HUES6 (cell line): ENCODE results near the gene ME3.

ENCODE experiments used
- H3K27ac ChIP-seq: 2 replicates; pipeline ENCODE4 v1.7.0; 2013; ENCODE audit warnings: low read depth, mild to moderate bottlenecking, low read length, inconsistent platforms
- H3K27me3 ChIP-seq: 2 replicates; pipeline ENCODE4 v1.6.1; 2013; ENCODE audit warnings: low read length; ENCODE audit not compliant: control insufficient read depth, insufficient read depth
- H3K36me3 ChIP-seq: 2 replicates; pipeline ENCODE4 v1.6.1; 2013; ENCODE audit warnings: low read length; ENCODE audit not compliant: control insufficient read depth, insufficient read depth
- H3K4me1 ChIP-seq: 2 replicates; pipeline ENCODE4 v1.6.1; 2013; ENCODE audit warnings: low read length; ENCODE audit not compliant: control insufficient read depth, insufficient read depth
- H3K4me3 ChIP-seq: 2 replicates; pipeline ENCODE4 v1.5.1; 2013; ENCODE audit warnings: low read depth, low read length
- H3K9ac ChIP-seq: one replicate; pipeline ENCODE4 v1.6.1; 2013; ENCODE audit warnings: mild to moderate bottlenecking, low read length
- H3K9me3 ChIP-seq: 2 replicates; pipeline ENCODE4 v1.6.1; 2013; ENCODE audit warnings: low read depth, low read length; ENCODE audit not compliant: control insufficient read depth, insufficient read depth

ME3 gene

DNA sequence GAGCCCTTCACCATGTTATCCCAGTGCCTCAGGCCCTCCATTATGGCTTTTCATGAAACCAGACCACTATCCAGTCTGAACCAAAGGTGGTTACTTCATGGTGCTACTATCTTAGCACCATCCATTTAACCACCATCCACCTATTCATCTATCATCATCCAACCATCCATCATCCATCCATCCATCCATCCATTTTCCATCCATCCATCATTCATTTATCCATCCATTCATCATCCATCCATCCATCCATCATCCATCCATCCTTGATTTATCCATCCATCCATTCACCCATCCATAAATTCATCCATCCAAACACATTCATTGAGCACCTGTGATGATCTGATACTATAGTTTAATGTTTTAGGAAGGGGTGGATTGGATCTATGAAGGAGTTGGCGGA lies 204.2 kb downstream of the ME3 start:
- H3K27ac ChIP-seq: no peak overlapping the region
- H3K4me3 ChIP-seq: no peak overlapping the region
- no peaks in the 10 kb centered on the region for H3K36me3 ChIP-seq
- no peaks in the 10 kb centered on the region for H3K9me3 ChIP-seq
- no peak overlapping the region for H3K9ac ChIP-seq
- no peaks in the 10 kb centered on the region for H3K27me3 ChIP-seq
- H3K4me1 ChIP-seq: no peaks in the 10 kb centered on the region

- H3K4me1 ChIP-seq: peaks cover 13% of the 10 kb centered on the region; the same call in 1 of the 2 replicates
- H3K9ac ChIP-seq: no peak overlapping the region
- no peak overlapping the region for H3K4me3 ChIP-seq
- no peaks in the 10 kb centered on the region for H3K36me3 ChIP-seq
- H3K9me3 ChIP-seq: no peaks in the 10 kb centered on the region
- no peaks in the 10 kb centered on the region for H3K27me3 ChIP-seq
- no peak overlapping the region for H3K27ac ChIP-seq
These were observed 207.8 kb downstream of the ME3 start for GRCh38 chr11:86464509-86465221.

GRCh38 chr11:86463955-86464354 lies 208.5 kb downstream of the ME3 start:
- no peak overlapping the region for H3K27ac ChIP-seq
- no peaks in the 10 kb centered on the region for H3K9me3 ChIP-seq
- H3K9ac ChIP-seq: no peak overlapping the region
- no peaks in the 10 kb centered on the region for H3K27me3 ChIP-seq
- no peaks in the 10 kb centered on the region for H3K36me3 ChIP-seq
- peaks cover 13% of the 10 kb centered on the region; the same call in 1 of the 2 replicates for H3K4me1 ChIP-seq
- H3K4me3 ChIP-seq: no peak overlapping the region

- no peak overlapping the region for H3K4me3 ChIP-seq
These were observed 209.3 kb downstream of the ME3 start for GRCh38 chr11:86463120-86463519.

DNA sequence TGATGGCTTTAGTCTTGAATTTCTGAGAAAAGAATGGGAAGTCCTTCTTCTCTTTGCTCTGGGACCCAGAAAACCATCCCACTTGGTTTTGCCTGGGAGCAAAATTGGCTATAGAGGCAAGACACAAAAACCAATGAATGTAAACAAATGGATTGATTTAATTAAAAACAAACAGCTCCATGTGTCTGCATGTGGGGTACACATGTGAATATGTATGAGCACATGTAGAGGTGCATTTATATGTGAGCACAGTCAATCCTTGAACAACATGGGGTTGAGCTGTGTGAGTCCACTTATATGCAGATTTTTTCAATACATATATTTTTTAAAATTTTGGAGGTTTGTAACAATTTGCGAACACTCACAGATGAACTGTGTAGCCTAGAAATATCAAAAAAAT lies 210.5 kb downstream of the ME3 start:
- no peaks in the 10 kb centered on the region for H3K27me3 ChIP-seq
- H3K9me3 ChIP-seq: no peaks in the 10 kb centered on the region
- peaks cover 13% of the 10 kb centered on the region; the same call in 1 of the 2 replicates for H3K4me1 ChIP-seq
- H3K36me3 ChIP-seq: no peaks in the 10 kb centered on the region
- no peak overlapping the region for H3K4me3 ChIP-seq
- no peak overlapping the region for H3K27ac ChIP-seq
- H3K9ac ChIP-seq: no peak overlapping the region

More at GRCh38 chr11:86463120-86463519, 209.3 kb downstream of the ME3 start:
- Histone ChIP-seq H3K27me3 (no peaks in the 10 kb centered on the region), H3K36me3 (no peaks in the 10 kb centered on the region), H3K27ac (no peak overlapping the region), H3K9ac (no peak overlapping the region), H3K9me3 (no peaks in the 10 kb centered on the region), H3K4me1 (peaks cover 13% of the 10 kb centered on the region; the same call in 1 of the 2 replicates)

DNA sequence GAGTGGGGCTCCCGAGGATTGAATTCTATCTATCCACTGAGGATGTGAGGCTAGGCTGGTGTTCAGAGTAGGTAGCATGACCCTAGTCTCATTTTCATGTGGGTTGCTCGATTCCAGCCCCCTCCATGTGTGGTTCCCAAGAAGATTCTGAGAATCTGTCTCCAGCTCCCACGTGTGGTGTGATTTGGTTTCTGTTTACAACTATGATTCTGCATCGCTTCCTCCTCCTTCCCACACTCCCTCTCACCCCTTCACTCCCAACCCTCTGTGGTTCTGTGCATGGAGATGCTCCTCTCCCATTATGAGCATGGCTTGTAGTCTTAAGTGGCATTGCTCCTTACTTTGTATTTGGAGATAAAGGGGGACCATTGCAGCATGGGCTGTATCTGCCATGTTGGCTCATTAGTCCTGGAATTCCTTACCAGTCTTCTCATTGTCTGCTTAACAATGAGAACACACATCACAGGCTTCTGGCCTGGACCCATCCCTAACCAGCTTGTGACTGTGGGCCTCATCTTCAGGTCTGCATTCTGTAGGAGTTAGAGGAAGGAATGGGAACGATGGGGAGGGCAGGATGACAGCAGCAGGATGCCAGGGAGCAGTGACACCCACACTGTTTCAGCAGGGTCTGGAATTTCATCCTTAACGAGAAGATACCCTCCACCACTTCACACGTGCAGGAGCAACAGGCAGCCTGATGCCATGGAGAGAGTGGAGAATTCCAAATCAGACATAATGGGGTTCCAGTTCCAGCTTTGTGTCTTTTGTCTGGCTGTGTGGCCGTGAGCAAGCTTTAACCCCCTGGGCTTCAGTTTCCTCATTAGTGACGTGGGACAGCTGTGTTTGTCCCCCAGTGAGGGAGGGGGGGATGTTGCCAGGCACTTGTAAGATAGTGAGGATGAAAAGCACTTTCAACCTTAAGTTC lies 211.7 kb downstream of the ME3 start:
- Histone ChIP-seq H3K4me3 (no peak overlapping the region), H3K36me3 (no peaks in the 10 kb centered on the region), H3K27me3 (no peaks in the 10 kb centered on the region), H3K4me1 (peaks cover 18% of the 10 kb centered on the region; the same call in 1 of the 2 replicates), H3K9ac (no peak overlapping the region), H3K9me3 (no peaks in the 10 kb centered on the region), H3K27ac (no peak overlapping the region)

DNA sequence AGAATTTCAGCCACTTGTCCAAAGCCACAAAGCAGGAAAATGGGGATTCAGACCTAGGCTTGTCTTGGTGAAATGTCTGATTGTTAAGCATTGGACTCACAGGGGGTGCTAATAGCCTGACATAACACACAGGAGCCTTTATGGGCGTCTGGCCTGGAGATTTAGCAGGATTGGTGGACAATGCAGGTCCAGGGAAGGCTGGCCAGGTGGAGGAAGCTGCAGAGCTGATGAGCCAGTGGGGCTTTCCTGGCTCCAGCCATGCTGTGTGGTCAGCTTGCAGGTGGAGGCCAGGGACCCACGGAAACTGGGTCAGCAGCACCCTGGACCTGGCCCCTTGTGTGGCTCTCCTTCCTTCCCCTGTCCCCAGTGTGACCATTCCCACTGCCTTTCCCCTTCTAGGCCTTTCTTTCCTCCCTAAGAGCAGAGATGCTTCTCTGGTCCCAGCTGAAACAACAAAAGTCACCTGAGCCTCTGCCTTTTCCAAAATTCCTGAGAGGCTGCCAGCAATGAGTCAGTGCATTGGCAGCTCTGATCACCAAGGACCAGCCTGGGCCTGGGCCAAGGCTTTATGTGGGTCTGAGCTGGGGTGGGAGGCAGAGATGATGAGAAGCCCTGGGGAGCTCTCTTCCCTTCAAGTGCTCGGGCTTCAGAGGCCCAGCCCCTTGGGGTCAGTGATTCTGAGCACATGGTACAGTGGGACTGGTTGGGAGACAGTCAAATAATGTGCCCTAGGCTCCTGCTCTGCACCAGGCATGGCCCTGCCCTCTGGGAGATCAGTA lies 212.5 kb downstream of the ME3 start:
- no peak overlapping the region for H3K27ac ChIP-seq

GRCh38 chr11:86459002-86459385 lies 213.4 kb downstream of the ME3 start:
- H3K4me3 ChIP-seq: no peak overlapping the region
- no peaks in the 10 kb centered on the region for H3K36me3 ChIP-seq
- no peak overlapping the region for H3K9ac ChIP-seq
- no peak overlapping the region for H3K27ac ChIP-seq
- no peaks in the 10 kb centered on the region for H3K27me3 ChIP-seq
- peaks cover 18% of the 10 kb centered on the region; the same call in 1 of the 2 replicates for H3K4me1 ChIP-seq
- H3K9me3 ChIP-seq: no peaks in the 10 kb centered on the region

More for the DNA sequence above, 212.5 kb downstream of the ME3 start:
- H3K36me3 ChIP-seq: no peaks in the 10 kb centered on the region
- peaks cover 18% of the 10 kb centered on the region; the same call in 1 of the 2 replicates for H3K4me1 ChIP-seq
- no peaks in the 10 kb centered on the region for H3K27me3 ChIP-seq
- no peak overlapping the region for H3K9ac ChIP-seq
- H3K9me3 ChIP-seq: no peaks in the 10 kb centered on the region
- no peak overlapping the region for H3K4me3 ChIP-seq

- no peaks in the 10 kb centered on the region for H3K36me3 ChIP-seq
- H3K9me3 ChIP-seq: no peaks in the 10 kb centered on the region
- H3K4me3 ChIP-seq: no peak overlapping the region
- H3K4me1 ChIP-seq: peaks cover 18% of the 10 kb centered on the region; the same call in 1 of the 2 replicates
- H3K27me3 ChIP-seq: no peaks in the 10 kb centered on the region
- no peak overlapping the region for H3K27ac ChIP-seq
- no peak overlapping the region for H3K9ac ChIP-seq
These were observed 214.0 kb downstream of the ME3 start for GRCh38 chr11:86458294-86459001.
